NCI-H2227 (cell line): ENCODE results near the gene C2orf72.
"Not testable (repeated sequence)": the region's sequence is repeated elsewhere in the genome, so short reads cannot be mapped to it uniquely, and the experiment has no call there.

Source experiments
- DNase-seq: peaks from one replicate; lab custom pipeline; 2025; ENCODE audit not compliant: unreplicated experiment; lab: John Stamatoyannopoulos, UW

C2orf72 gene

DNA sequence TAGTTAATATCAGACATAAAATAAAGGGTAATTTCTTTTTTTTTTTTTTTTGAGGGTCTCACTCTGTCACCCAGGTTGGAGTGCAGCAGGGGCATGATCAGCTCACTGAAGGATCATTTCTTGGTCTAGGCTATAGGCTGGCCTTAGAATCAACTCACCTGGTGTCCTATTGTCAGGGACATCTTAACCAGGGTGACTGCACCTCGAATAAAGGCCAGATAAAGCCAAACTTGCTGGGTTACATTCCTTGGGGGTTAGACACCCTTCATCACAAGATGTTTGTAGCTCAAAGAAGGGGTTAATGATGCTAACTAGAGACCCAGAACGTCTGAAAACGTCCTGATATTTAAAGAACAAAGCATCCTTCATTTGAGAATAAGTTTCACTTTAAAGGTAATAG, 23.5 kb upstream of the C2orf72 start:
- DNase-seq = no peak

DNA sequence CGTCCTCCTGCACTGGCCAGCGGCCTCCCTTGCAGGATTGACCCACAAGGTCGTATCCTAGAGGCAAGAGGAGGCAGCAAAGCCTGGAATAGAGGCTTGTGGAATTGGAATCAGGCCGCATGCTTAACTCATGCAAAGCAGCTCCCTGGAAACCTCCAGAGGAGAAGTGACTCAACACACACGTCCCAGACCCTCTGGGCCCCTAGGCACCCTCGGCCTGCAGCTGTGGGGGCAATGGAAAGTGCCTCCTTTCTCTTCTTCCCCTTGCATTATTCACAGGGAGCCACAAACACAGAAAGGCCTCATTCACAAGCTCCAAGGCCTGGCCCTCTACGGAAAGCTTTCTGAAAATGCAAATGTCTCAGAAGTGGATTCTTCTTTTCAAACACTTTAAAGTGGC, 21.8 kb upstream of the C2orf72 start:
- DNase-seq = no peak

DNA sequence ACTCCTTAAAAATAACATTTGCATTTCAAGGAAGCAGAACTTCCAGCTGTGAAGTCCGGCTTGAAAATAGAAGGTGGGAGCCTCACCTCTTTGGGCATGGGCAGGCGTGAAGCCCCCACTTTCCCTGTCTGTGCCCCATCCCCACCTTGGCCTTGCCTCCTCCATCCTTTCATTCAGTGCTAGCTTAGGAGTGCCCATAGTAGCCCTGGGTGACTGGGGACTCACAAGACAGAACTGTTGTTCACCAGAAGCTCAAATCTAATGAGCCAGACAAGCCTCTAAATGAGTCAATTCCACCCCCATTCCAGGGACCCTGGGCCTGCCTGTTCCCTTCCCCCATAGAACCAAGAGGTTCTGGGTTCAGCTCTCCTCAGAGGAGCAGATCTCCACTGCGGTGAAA, 21.4 kb upstream of the C2orf72 start:
- DNase-seq = no peak

DNA sequence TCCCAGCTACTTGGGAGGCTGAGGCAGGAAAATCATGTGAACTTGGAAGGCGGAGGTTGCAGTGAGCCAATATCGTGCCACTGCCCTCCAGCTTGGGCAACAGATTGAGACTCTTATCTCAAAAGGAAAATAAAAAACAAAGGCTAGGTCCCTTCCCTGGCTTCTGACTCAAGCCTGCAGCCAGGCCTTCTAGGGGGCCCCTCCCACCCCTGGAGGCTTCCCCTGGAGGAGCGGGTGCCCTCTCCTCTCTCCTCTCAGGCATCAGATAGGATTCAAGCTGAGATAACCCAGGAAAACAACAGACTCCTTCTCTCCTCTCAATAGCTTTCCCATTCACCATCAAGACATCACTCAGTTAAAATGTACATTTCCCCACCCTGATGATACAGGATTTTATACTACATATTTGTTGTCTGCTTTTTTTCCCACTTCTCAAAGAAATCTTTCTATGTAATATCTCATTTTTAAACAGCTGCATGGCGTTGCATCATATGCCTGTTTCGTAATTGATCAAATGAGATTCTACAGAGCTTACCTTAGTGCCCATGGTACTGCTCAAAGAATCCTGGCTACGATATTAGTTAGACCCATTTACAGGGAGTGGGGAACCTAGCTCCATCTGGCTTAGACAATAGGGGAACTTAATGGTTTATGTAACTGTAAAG, 20.6 kb upstream of the C2orf72 start:
- DNase-seq = no peak

DNA sequence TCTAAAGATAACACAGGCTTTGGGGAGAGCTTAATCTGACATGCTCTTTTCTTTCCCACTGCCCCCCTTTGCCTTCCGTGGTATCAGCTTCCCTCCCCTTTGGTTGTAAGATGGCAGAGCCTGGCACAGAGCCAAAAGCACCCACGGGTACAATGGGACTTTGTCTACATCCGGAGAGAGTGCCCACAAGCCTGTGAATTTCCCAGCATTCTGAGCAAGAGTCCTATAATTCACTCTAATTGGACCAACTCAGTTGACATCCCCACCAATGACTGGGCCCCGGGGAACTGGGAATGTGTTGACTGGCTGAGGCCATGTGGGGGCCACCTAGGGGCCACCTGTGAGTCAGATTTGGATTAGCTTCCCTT, 20.1 kb upstream of the C2orf72 start:
- DNase-seq = no peak

DNA sequence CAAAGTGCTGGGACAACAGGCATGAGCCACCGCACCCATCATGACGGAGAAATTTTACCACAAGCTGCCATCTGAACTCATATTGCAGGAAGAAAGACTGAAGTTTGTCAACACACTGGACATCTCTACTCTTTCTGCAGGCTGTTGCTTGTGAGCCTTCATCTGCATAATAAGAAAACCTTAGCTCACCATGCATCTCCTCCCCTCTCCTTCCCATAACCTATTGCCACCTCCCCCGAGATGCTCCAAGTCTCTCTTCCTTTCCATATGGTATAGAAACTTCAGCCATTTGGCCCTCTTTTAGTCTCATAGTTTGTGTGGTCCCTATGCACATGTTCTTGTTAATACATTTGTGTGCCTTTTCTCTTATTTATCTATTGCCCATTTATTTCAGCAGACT, 19.1 kb upstream of the C2orf72 start:
- no peak for DNase-seq

DNA sequence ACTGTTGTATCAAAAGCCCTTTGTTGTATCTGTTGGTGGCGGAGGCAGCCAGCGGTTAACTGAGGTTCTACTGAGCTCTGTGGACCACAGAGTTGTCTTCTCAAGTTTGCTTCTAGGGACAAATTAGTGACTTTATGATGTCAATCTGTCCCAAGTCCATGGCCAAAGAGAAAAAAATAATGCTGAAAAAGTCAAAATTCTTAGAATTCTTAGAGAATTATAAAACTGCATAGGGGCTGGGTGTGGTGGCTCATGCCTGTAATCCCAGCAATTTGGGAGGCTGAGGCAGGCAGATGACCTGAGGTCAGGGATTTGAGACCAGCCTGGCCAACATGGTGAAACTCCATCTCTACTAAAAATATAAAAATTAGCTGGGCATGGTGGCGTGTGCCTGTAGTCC, 12.3 kb upstream of the C2orf72 start:
- not testable (repeated sequence) for DNase-seq

DNA sequence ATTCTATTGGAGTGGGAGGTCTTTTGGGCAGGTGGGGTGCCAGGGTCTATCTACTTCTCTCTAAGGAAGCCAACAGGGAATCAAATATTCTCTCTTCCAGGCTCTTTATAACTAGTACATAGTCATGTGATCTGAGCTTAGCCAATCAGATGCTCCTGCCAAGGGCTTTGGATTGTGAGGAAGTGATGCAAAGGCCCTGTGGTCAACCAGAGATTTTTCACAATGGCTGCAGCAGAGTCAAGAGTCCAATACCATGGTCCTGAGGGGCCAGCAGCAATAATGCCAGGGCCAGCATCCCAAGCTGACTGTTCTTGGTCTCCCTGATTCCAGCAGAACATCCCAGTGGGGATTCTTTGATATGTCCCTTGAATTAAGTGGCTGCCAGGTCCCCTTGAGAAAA, 8.4 kb upstream of the C2orf72 start:
- no peak for DNase-seq

DNA sequence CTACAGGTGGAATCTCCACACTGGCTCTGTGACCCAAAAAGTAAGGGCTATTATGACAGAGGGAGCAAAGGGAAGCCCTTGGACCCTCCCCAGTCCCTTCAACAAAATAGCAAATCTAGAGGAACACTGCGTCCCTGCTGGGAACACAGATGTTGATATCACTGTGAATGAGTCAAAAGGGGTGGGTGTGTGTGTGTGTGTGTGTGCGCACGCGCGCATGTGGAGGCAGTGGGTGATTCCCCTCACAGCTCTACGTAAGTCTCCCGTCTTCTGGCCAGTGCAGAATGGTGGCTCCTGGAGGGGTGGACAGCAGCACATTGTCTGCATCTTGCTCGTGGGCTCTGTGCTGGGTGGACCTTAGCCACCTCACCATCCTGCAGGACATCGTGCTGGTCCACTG, 7.8 kb upstream of the C2orf72 start:
- no peak for DNase-seq

DNA sequence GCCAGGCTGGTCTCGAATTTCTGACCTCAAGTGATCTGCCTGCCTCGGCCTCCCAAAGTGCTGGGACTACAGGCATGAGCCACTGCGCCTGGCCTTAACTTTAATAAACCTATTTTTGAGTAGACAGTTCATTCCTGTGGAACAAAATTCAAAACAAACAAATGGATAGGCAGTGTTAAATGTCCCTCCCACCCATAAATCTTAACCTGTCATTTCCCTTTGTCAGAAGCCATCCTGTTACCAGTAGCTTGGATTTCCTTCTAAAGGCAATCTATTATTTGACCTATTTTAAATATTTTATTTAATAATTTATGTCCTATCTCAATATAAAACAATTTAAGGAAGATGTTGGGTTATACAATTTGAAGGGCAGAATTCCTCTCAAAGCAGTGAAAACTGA, 6.6 kb upstream of the C2orf72 start:
- no peak for DNase-seq

DNA sequence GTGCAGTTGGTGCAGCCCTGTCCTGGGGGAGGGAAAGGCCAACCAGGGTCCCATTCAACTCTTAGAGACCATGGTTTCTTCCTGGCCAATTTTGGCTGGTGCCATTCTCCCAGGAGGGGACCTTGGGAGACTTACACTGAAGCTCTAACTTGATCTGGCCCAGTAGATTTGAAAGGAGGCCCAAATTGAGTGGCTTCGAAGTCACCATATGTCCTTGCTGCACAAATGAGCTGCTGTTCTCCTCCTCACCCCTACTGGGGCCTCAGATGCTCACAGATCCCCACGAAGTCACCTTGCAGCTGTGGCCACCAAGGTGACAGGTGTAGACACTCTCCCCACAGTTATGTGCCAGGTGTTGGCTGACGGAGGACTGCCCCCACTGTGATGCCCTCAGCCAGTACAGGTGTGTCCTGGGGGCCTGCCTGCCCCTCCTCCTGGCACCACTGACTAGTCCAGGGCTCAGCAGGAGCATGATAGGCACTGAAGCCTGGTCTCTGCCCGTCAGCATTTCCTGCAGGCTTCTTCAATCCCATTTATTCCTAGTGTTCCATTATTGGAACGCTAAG, 4.7 kb upstream of the C2orf72 start:
- no peak for DNase-seq

DNA sequence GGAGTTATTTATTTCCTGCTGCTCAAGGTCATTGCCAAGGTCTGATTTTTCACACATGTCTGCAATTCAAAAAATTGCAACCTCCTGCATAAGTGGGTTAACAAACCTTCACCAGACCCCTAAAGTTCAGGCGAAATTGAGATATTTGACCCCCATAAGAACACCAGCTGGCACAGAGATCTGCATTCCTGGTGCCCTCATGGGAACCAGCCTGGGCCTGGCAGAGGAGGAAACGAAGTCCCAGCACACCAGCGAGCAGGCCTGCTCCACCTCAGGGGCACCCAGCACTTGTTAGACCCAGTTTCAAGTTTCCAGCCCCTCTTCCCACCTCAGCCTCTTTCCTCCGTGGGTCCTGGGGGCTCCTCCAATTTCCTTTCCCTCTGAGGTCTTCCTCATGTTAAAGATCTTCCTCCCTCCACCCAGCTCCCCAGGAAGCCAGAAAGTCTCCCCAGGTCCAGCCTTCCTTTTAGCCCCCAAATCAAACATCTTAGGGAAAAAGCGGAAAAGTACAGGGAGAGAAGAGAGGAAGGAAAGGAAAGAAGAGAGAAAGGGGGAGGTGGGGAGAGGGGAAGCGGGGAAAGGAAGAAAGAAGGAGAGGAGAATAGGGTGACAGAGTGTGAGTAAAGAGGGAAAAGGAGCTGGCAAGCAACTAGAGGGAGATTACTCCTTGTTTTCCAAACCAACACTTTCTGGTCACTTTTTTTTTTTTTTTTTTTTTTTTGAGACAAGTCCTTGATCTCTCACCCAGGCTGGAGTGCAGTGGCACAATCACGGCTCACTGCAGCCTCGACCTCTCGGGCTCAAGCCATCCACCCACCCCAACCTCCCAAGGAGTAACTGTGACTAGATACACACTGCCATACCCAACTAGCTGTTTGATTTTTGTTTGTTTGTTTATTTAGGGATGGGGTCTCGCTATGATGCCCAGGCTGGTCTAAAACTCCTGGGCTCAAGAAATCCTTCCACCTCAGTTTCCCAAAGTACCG, 3.9 kb upstream of the C2orf72 start:
- no peak for DNase-seq

DNA sequence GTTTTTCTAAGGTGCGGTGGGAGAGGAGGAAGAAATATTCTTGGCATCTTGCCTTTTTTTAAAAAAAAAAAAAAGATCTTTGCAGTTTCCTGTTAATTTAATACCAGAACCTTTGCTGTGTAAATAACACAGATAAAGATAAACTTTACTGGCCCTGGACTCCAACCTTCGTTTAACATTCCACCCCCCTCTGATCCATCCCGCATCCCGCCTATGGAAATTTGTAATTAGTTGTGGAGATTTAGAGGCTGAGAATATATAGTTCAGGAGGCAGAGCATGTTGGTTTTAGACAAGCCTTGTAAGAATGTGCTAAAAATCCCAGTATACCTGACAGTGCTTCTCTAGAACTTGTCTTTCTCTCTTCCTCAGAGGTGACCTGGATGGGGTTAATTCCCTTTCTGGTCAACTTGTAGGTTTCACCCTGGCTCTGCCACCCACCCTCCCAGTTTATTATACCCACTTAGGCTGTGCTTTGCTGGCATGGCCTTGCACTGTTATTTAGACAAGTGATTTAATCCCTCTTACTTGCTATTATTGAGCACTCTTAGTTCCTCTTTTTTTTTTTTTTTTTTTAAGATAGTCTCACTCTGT, 2.9 kb upstream of the C2orf72 start:
- DNase-seq = no peak

DNA sequence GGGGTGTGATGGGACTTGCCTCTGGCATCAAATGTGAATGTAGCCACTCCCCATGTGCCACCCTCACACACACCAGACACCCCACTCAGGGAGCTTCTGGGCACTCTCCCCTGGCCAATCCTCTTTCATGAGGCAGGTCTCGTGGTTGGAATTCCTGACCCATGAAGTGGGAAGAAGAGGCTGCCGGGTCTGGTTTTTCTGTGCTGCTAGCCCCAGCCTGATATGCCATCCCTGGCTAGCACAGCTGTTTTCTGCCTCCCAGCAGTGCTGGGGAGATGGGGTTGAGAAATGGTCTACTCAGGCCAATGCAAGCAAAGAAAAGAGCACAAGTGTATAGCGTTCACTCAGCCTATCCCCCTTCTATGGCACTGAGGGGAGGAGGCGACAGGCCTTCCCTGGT, 1.2 kb upstream of the C2orf72 start:
- DNase-seq = no peak

DNA sequence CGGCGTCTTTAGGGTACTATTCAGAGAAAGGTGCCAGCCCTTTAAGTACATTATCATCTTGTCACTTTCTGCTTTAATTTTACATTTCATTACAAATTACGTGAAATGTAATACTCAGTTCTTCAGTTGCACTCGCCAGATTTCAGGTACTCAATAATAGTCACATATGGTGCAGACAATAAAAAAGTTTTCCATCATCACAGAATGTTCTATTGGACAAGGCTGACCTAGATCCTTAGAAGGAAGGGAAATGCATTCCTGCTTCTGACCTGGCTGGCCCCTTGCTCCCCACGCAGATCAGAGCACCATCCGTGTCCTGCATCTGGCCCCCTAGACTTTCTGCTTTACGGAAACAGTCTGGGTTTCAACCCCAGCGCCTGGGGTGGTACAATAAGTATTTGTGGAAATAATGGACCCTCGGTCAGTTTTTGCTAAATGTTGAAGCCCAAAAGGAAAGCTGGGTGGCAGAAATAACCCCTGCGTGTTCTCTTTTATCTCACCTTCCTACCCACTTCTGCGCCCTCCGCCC, 681 bp upstream of the C2orf72 start:
- no peak for DNase-seq

DNA sequence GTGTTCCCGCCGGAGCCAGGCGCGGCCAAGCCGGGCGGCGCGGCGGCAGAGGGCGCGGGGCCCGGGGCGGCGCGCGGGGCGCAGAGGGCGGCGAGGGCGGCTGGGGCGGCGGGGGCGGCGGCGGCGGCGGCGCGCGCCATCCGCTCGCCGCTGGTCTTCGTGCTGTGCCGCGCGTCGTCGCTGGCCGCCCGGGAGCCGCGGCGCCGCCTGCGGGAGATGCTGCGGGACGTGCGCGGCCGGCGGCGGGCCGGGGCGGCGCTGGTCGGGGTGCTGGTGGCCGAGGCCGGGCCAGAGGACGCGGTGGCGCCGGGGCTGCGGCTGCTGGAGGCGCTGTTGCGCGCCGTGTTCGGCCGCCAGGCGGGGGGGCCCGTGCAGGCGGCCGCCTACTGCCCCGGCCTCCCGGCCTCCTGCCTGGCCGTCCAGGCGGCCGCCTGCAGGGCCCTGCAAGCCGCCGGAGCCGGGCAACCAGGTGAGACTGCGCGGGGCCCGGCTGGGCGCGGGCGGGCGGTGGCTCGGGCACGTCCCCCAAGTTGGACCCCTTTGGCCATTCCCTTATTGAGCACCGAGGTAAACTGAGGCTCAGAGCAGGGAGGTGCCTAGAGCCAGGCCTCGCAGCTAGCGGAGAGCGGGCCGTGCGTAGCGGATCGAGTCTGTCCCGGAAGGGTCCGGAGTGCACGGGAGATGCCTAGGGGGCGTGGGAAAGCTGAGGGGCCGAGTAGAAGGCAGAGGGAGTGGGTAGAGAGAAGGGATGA, 584 bp downstream of the C2orf72 start:
- DNase-seq = peak; percentile 43

DNA sequence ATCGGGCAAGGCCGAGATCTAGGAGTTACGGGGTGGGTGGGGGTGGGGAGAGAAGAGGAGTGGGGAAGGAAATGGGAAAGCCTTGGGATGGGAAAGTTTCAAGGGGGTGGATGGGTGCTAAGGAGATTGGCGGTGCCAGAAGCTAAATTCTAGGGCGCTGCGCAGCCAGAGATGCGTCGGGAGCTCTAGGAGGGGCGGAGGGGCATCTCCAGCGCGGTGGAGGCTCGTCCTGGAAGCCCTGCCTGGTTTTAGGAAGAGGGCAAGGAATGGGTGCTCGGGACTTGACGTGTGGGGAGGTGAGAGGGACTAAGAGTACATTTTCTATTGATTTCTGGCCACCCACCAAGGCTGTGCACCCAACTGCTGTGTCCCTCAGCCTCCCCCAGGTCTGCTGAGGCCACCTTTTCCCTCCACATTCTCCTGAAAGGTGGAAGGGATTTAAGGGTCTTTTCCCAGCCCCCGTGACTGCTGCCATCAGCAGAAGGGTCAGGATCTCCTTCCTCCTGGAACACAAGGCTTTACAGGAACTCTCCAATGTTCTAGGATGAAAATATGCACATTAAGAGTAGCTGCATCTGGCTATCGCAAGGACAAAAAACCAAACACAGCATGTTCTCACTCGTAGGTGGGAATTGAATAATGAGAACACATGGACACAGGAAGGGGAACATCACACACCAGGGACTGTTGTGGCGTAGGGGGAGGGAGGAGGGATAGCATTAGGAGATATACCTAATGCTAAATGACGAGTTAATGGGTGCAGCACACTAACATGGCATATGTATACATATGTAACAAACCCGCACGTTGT, 1.4 kb downstream of the C2orf72 start:
- DNase-seq = no peak

DNA sequence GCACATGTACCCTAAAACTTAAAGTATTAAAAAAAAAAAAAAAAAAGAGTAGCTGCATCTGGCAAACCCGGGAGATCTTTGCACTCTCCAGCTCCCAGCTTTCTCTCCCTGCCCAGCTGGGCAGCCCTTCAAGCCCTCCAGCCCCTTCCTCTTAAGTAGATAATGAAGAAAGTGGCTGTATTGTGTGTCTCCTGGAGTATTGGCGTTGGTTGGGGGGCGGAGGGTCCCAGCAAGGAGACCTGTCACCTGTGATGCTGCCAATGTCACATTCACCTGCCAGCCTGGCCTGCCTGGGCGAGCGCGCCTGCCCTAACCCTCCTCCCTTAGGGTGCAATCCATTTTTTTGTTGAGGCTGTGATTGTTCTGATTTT, 2.0 kb downstream of the C2orf72 start:
- DNase-seq = no peak

DNA sequence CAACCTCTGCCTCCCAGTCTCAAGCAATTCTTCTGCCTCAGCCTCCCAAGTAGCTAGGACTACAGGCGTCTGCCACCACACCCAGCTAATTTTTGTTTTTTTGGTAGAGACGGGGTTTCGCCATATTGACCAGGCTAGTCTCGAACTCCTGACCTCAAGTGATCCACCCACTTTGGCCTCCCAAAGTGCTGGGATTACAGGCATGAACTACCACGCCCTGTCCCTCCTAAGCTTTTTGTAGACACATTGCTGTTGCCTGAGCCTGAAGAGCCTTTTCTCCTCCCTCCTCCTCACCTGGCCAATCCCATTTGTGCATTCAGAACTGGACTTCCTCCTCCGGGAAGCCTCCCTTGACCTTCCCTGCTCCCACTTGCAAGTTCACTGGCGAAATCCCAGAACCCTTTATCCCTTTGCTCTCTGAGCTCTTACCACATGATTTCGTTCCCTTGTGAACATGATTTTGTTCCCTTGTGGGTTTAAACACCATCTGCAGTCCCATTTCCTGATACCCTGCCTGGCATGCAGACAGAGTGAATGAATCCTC, 2.6 kb downstream of the C2orf72 start:
- no peak for DNase-seq
